Measurements from ENCODE around the gene DHRS2. TPM values are rescaled to one million over a fixed set of nuclear protein-coding genes. Genes with fewer than 3 reads are reported as not detected.

DHRS2 gene
- total and polyA plus RNA-seq, 2 of the 4 experiments (the other 2 are of a cell fraction) = 0.12 to 0.18 TPM

DNA sequence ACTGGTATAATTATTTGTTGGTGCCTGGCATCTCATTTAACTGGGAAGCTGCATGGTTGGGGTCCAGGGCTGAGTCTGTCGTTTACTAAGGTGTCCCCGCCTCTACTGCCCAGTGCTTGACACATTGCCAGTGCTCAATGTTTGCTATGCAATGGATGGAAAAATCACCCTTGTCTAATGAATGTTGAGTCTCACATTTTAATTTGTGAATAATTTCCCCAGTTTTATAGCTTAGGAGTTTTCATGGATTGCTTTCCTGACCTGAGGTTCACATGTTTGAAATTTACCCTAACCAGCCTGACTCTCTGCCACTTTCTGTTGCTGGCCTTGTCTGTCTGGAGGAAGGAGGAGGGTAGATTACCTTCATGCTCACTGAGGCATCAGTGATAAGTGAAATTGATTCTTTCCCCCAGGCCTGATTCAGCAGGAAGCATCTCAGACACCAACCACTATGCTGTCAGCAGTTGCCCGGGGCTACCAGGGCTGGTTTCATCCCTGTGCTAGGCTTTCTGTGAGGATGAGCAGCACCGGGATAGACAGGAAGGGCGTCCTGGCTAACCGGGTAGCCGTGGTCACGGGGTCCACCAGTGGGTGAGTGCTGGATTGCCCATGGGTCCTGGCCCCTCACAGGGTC lies 2.4 kb downstream of the DHRS2 start:
- dilution Hi-C loops (cut with HindIII; ENCODE audit: low sequenced_read_pairs, unreplicated experiment) = no loop called here
- Histone ChIP-seq H3K79me1 (ENCODE audit: low read depth in 1 of 2, low read length in 2 of 2) (no peaks in the 10 kb centered on the region), H2AK5ac (ENCODE audit: low read depth, low read length) (no peak overlapping the region), H2BK15ac (ENCODE audit: low read depth, low read length) (no peak overlapping the region), H3K36me3 (ENCODE audit: control insufficient read depth, insufficient read depth, low read length) (no peaks in the 10 kb centered on the region), H2BK120ac (ENCODE audit: low read depth, low read length) (no peak overlapping the region), H3K4me1 (ENCODE audit: control insufficient read depth, insufficient read depth, low read length) (no peaks in the 10 kb centered on the region), H3K56ac (ENCODE audit: extremely low read depth, insufficient read depth, low read length) (no peak overlapping the region), H3K9me3 (ENCODE audit: control insufficient read depth, insufficient read depth, low read length) (no peaks in the 10 kb centered on the region), H3K14ac (replicated peaks; ENCODE audit: low read depth, low read length) (no peak overlapping the region), H3K4me2 (ENCODE audit: low read depth, low read length) (no peak overlapping the region), H3K27ac (ENCODE audit: insufficient read depth, low read length) (no peak overlapping the region), H3K9me1 (ENCODE audit: insufficient read depth, low read length) (no peaks in the 10 kb centered on the region), H4K5ac (ENCODE audit: low read depth, low read length) (no peak overlapping the region), H3K4me3 (ENCODE audit: insufficient read depth, low read depth, low read length) (no peak overlapping the region), H3K23ac (ENCODE audit: low read depth, low read length) (no peak overlapping the region), H4K20me1 (ENCODE audit: insufficient read depth, low read length) (no peaks in the 10 kb centered on the region), H2BK20ac (ENCODE audit: low read depth, low read length) (no peak overlapping the region), H3K18ac (ENCODE audit: low read depth, low read length) (no peak overlapping the region), H4K91ac (ENCODE audit: insufficient read depth, low read depth, low read length) (no peak overlapping the region), H4K8ac (ENCODE audit: low read depth in 2 of 2, low read length in 2 of 2) (no peak overlapping the region), H2AFZ (replicated peaks; ENCODE audit: low read length, poor library complexity) (no peak overlapping the region), H2BK5ac (ENCODE audit: low read depth, low read length, poor library complexity, severe bottlenecking) (no peak overlapping the region), H3K27me3 (ENCODE audit: control insufficient read depth, insufficient read depth, low read length) (no peaks in the 10 kb centered on the region; the same call in 1 of the 2 replicates), H3K9ac (ENCODE audit: low read depth, low read length) (no peak overlapping the region), H3K4ac (ENCODE audit: low read depth, low read length) (no peak overlapping the region), H2AK9ac (replicated peaks; ENCODE audit: low read depth, low read length, poor library complexity) (no peak overlapping the region)
- DNase-seq = no peak
- TF ChIP-seq CEBPB (IDR thresholded peaks at IDR 0.05; ENCODE audit: low read depth, low read length) (no peak), NFE2L2 (IDR thresholded peaks at IDR 0.05; ENCODE audit: low read depth, low read length) (no peak), CHD1 (IDR thresholded peaks at IDR 0.05; ENCODE audit: low read depth, low read length) (no peak), SMC3 (IDR thresholded peaks at IDR 0.05; ENCODE audit: low read depth, low read length) (no peak), MXI1 (IDR thresholded peaks at IDR 0.05; ENCODE audit: borderline replicate concordance, low read depth, low read length) (no peak), FOS (IDR thresholded peaks at IDR 0.05; ENCODE audit: low read depth, low read length) (no peak)
- BruUV-seq (replicated peaks) = no TSS peak
- POLR2A ChIA-PET (ENCODE audit: unreplicated experiment) = no interaction called here
- no peak for ATAC-seq (ENCODE audit: low read depth)
- in situ Hi-C loops (cut with MboI; ENCODE audit: low sequenced_read_pairs) = no loop called here
- WGBS, 2 experiments (ENCODE audit: extremely low coverage in 2 of 2, insufficient read length in 1 of 2) = 40% methylated on average over 3 of the region's 8 CpGs; no CpG with 5 or more reads in 1 of the 2 experiments
- CTCF ChIA-PET = no interaction called here
- intact Hi-C loops (cut with micrococcal nuclease) = no loop called here
